Measurements from ENCODE around the gene GDF7.

DNA sequence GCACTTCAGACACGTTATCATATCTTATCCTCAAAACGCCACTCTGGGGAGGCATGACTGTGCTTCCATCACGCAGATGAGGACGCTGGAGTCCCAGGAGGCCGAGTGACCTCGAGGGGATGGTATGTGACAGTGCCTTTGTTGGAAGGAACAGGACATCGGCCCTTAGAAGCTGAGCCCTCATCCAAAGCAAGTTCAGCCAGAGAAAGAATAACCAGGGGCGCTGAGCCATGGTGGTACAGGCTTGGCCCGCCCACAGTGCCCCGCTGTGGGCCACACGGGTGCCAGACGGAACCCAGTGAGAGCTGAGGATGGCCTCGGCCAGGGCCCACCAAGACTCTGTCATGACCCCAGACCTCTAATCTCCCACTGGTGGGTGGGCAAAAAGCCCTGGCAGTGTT lies 47.3 kb upstream of the GDF7 start:
- TF ChIP-seq POLR2A (IDR thresholded peaks at IDR 0.05) = no peak
- TF ChIP-seq, protein P1, sequence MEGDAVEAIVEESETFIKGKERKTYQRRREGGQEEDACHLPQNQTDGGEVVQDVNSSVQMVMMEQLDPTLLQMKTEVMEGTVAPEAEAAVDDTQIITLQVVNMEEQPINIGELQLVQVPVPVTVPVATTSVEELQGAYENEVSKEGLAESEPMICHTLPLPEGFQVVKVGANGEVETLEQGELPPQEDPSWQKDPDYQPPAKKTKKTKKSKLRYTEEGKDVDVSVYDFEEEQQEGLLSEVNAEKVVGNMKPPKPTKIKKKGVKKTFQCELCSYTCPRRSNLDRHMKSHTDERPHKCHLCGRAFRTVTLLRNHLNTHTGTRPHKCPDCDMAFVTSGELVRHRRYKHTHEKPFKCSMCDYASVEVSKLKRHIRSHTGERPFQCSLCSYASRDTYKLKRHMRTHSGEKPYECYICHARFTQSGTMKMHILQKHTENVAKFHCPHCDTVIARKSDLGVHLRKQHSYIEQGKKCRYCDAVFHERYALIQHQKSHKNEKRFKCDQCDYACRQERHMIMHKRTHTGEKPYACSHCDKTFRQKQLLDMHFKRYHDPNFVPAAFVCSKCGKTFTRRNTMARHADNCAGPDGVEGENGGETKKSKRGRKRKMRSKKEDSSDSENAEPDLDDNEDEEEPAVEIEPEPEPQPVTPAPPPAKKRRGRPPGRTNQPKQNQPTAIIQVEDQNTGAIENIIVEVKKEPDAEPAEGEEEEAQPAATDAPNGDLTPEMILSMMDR (IDR thresholded peaks at IDR 0.05) = no peak
- TF ChIP-seq POLR2AphosphoS5 (IDR thresholded peaks at IDR 0.05) = no peak

Data from upper lobe of left lung (tissue), 4 donors.